Panc1 (cell line): Measurements from ENCODE around the gene TAF4B. TPM values are rescaled to one million over a fixed set of nuclear protein-coding genes. Genes with fewer than 3 reads are reported as not detected.

Experiments used
- ATAC-seq: fragments of 200-7000 bp; cut with Tn5 transposase; 2 replicates; pipeline ENCODE4 v1.9.1; 2020; ENCODE audit warnings: mild to moderate bottlenecking, moderate library complexity
- BruUV-seq: library from RNA; stranded (reverse); fragments of 400-500 nt; replicated peaks from 2 replicates; lab custom pipeline; 2021; lab: Mats Ljungman, UMichigan
- CTCF ChIA-PET: fragments of 300-600 bp; sonication (Branson Sonifier 250); formaldehyde crosslinking; loops from one replicate; lab custom pipeline; 2022; ENCODE audit warnings: antibody characterized with exemption; lab: Charles Lee
- POLR2A ChIA-PET: fragments of 300-600 bp; sonication (Branson Sonifier 250); formaldehyde crosslinking; loops from one replicate; lab custom pipeline; 2022; ENCODE audit warnings: antibody characterized with exemption; lab: Charles Lee
- DNase-seq: peaks from one replicate; pipeline ENCODE4 v3.0.0-alpha.2; 2010; ENCODE audit warnings: low read depth, low spot score
- H3K27ac ChIP-seq: 2 replicates; pipeline ENCODE4 v1.5.1; 2011; ENCODE audit warnings: mild to moderate bottlenecking, low read length, inconsistent platforms
- H3K27me3 ChIP-seq: fragments of 200-500 bp; sonication (Bioruptor generic); 2 replicates; pipeline ENCODE4 v1.6.0; 2014; ENCODE audit warnings: low read length, inconsistent platforms; ENCODE audit not compliant: control insufficient read depth, insufficient read depth
- H3K36me3 ChIP-seq: fragments of 200-500 bp; sonication (Bioruptor generic); 2 replicates; pipeline ENCODE4 v1.5.1; 2014; ENCODE audit warnings: inconsistent platforms, mild to moderate bottlenecking, low read length, moderate library complexity; ENCODE audit not compliant: control insufficient read depth, insufficient read depth
- H3K4me1 ChIP-seq: 2 replicates; pipeline ENCODE4 v1.5.1; 2011; ENCODE audit warnings: inconsistent platforms, mild to moderate bottlenecking, low read length, moderate library complexity; ENCODE audit not compliant: control insufficient read depth, insufficient read depth
- H3K4me3 ChIP-seq, 2 experiments: 2 replicates each; pipeline ENCODE4 v1.5.1; 2011 to 2012; ENCODE audit warnings: low read depth in 2 of 2, low read length in 2 of 2, mild to moderate bottlenecking in 2 of 2, inconsistent platforms in 1 of 2, moderate library complexity in 1 of 2
- H3K9me3 ChIP-seq: fragments of 200-500 bp; sonication (Bioruptor generic); 2 replicates; pipeline ENCODE4 v1.5.1; 2014; ENCODE audit warnings: low read depth, mild to moderate bottlenecking, inconsistent platforms, low read length, moderate library complexity; ENCODE audit not compliant: control insufficient read depth, insufficient read depth
- CTCF ChIP-seq: fragments of 450-650 bp; IDR thresholded peaks from 2 replicates; pipeline ENCODE4 v1.5.1; 2017; ENCODE audit warnings: mild to moderate bottlenecking
- POLR2AphosphoS5 ChIP-seq: IDR thresholded peaks from 2 replicates; pipeline ENCODE4 v1.6.1; 2012; ENCODE audit warnings: mild to moderate bottlenecking, low read depth, low read length, moderate library complexity
- REST ChIP-seq, 2 experiments: IDR thresholded peaks; 2 replicates each; pipeline ENCODE4 v1.6.1; 2011 to 2012; ENCODE audit warnings: low read depth in 2 of 2, control low read depth in 1 of 2, low read length in 1 of 2, mild to moderate bottlenecking in 1 of 2, moderate library complexity in 1 of 2; ENCODE audit not compliant: insufficient read depth in 1 of 2
- SIN3A ChIP-seq: IDR thresholded peaks from 2 replicates; pipeline ENCODE4 v1.6.1; 2012; ENCODE audit warnings: low read depth, mild to moderate bottlenecking, low read length, moderate library complexity, borderline replicate concordance; ENCODE audit not compliant: insufficient read depth
- TCF7L2 ChIP-seq: IDR thresholded peaks from 2 replicates; pipeline ENCODE4 v1.6.1; 2011; ENCODE audit warnings: mild to moderate bottlenecking, low read depth, low read length, inconsistent platforms
- in situ Hi-C: cut with HindIII; loops from 2 replicates; pipeline ENCODE4 v1.10.0; 2016; ENCODE audit warnings: low sequenced_read_pairs, low pct_unique_long_range_greater_than_20kb
- intact Hi-C: fragments of 100-400 bp; cut with micrococcal nuclease; formaldehyde crosslinking; loops from one replicate; pipeline ENCODE4 v1.10.0; 2022; ENCODE audit not compliant: unreplicated experiment
- total RNA-seq: library from RNA; stranded (reverse); gene quantifications from one replicate; pipeline ENCODE4 v1.2.1, GENCODE V29; 2021; ENCODE audit not compliant: unreplicated experiment

TAF4B gene
- total RNA-seq, 1 experiment from 2014 or later: 8.0 TPM

- TF ChIP-seq CTCF: no peak
- TF ChIP-seq POLR2AphosphoS5: no peak
- no peak for TF ChIP-seq REST (IDR thresholded peaks at IDR 0.05; ENCODE audit: insufficient read depth in 1 of 2, low read depth in 2 of 2, low read length in 1 of 2)
- TF ChIP-seq SIN3A: no peak
- no peak for TF ChIP-seq TCF7L2
- ATAC-seq: no peak
- POLR2A ChIA-PET: no interaction called here
- Histone ChIP-seq H3K27ac (no peak overlapping the region), H3K9me3 (no peaks in the 10 kb centered on the region), H3K4me3 (no peak overlapping the region), H3K36me3 (no peaks in the 10 kb centered on the region), H3K27me3 (no peaks in the 10 kb centered on the region), H3K4me1 (no peaks in the 10 kb centered on the region)
- BruUV-seq: no TSS peak
- CTCF ChIA-PET: no interaction called here
- in situ Hi-C loops (no loop called here), intact Hi-C loops (no loop called here)
- no peak for DNase-seq
Observed at GRCh38 chr18:26206488-26206887, 19.8 kb upstream of the TAF4B start.

GRCh38 chr18:26207937-26208336, 18.3 kb upstream of the TAF4B start:
- ATAC-seq: no peak
- no peak overlapping the region for H3K4me3 ChIP-seq
- no peaks in the 10 kb centered on the region for H3K4me1 ChIP-seq
- BruUV-seq: no TSS peak
- H3K36me3 ChIP-seq: no peaks in the 10 kb centered on the region
- no peak overlapping the region for H3K27ac ChIP-seq
- H3K9me3 ChIP-seq: no peaks in the 10 kb centered on the region
- H3K27me3 ChIP-seq: no peaks in the 10 kb centered on the region
- in situ Hi-C loops (no loop called here), intact Hi-C loops (no loop called here)
- POLR2A ChIA-PET: no interaction called here
- CTCF ChIA-PET: interaction anchor here (0.6 kb wide), 1 partner anchor 53 kb away, joined by 3 read pairs; no protein-coding TSS in a partner anchor
- no peak for TF ChIP-seq REST (IDR thresholded peaks at IDR 0.05; ENCODE audit: insufficient read depth in 1 of 2, low read depth in 2 of 2, low read length in 1 of 2)
- no peak for TF ChIP-seq TCF7L2
- TF ChIP-seq CTCF: no peak
- TF ChIP-seq POLR2AphosphoS5: no peak
- no peak for TF ChIP-seq SIN3A
- no peak for DNase-seq
